NCI-H82 (cell line): Measurements from ENCODE around the gene EPB41L5.

Source experiments
- DNase-seq: peaks from one replicate; lab custom pipeline; 2025; lab: John Stamatoyannopoulos, UW

The EPB41L5 gene

GRCh38 chr2:120225549-120226065 is 212.7 kb downstream of the EPB41L5 start:
- no peak for DNase-seq

DNA sequence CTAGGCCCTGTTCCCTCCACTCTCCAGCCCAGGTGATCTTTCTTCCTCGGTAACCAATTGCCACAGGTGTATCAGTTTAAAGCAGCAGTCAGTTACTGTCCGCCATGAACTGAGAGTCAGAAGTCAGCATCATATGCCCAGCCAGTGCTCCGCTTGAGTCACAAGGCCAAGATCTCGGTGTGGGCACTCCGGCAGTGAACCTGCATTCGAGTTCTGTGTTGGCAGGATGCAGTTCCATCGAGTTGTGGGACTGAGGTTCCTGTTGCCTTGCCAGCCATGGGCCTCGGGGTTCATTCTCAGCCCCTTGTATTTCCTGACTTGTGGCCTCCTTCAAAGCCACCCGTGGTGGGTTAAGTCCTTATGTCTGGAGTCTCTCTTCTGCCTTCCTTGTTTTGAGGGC is 213.4 kb downstream of the EPB41L5 start:
- DNase-seq = no peak

DNA sequence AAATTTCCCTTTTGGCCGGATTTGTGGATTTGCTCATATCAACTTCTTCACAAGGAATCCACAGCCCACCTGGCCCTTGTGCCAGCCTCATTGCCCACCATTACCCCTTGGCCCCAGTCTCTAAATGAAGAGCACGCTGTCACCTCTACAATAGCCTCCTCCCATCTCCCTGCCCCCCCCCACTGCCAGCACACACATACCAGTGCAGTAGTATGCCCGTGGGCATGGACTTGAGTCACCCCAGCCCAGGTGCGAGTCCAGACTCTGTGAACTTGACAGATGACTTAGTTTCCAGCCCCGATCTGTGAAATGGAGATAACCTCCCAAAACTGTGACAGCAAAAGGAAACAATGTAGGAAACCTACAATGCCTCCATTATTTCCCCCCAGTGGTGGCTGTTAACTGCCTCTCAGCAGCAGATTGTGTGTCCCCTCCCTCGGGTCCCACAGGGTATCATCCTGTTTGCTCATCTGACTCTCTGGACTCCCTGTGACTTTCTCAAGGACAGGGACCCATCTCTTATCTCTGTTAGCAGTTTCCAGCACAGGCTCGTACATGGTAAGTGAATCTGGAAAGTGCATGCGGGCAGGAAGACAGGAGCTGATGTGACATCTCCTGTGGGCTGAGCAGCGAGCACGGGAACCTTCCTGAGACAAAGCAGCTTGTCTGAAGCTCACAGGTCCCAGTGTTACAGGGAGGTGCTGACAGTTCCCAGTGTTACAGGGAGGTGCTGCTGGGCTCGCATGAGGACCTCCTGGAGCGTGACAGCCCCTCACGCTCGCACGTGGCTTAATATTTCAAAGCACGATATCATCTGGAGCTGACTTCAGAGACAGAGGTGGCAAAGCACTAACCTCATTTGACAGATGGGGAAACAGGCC is 214.5 kb downstream of the EPB41L5 start:
- DNase-seq = no peak

DNA sequence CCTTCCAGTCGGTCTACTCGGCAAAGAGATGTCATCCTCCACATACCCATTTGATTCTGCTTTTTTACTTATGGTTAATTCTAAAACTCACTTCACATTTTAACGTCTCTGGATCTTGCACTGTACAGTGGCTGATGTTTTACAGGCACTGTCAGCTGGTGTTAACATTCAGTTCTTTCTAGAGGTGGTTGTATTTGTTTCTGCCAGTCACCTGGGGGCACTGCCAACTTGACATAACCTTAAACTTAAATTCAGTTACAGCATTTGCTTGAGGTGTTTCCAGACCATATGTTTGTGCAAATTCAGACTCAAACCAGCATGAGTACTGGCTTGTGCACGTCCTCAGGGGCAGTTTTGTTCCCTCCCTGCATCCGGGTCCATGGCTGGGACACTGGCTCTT is 215.6 kb downstream of the EPB41L5 start:
- DNase-seq = no peak
